ENCODE data around the gene P2RX1. TPM values are rescaled to one million over a fixed set of nuclear protein-coding genes. Genes with fewer than 3 reads are reported as not detected.

P2RX1 gene
- total RNA-seq, 1 donor from 2014 or later: 2.3 TPM

DNA sequence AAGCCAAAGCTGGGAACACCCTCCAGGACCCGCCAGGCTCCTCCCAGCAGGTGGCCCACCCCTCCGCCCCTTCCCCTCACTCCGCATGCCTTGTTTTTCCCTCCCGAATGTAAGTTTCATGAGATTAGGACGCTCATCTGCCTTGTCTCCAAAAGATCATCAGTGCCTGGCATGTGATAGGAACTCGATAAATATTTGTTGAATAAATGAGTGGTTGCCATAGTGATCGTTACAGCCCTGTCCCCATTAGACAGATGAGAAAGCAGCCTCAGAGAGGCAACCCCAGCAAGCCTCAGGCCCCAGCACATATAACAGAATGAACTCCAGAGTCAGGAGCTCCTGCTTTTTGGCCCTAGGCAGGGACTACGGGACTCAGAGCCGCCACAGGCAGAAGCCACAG, 28.5 kb downstream of the P2RX1 start:
- no peak for DNase-seq

DNA sequence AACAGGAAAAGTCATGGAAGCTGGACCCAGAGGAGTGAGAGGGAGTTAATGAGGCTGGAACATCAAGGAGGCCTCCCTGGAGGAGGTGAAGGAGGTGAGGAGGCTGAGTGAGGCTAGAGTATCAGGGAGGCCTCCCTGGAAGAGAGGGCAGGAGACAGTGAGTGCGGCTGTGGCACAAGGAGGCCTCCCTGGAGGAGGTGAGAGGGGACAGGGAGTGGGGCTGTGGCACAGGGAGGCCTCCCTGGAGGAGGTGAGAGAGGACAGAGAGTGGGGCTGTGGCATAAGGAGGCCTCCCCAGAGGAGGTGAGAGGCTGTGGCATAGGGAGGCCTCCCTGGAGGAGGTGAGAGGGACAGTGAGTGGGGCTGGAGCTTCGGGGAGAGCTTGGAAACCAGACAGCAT, 28.9 kb downstream of the P2RX1 start:
- no peak for DNase-seq

DNA sequence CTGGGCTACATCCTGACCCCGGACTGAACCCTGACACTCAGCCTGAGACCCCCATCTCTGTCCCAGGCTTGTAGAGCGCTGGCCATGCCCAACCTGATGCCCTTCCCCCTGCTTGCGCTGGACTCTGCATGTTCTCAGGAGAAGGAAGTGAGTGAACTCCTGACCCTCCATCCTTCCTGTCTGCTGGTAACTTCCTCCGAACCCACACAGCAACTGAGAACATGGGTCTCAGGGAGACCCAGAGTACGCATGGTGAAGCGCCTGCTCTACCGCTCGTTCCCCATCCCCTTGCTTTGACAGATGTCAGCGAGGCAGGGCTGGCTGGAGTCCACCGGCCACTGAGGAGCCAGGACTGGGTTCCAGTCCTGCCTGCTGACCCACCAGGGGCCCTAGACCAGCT, 29.5 kb downstream of the P2RX1 start:
- no peak for DNase-seq

- DNase-seq: no peak
Measured at GRCh38 chr17:3885970-3886369, 30.3 kb downstream of the P2RX1 start.

GRCh38 chr17:3885271-3885670, 31.0 kb downstream of the P2RX1 start:
- DNase-seq: no peak

- DNase-seq: no peak
Measured at GRCh38 chr17:3884188-3884587, 32.1 kb downstream of the P2RX1 start.

GRCh38 chr17:3882276-3882675, 34.0 kb downstream of the P2RX1 start:
- no peak for DNase-seq

- DNase-seq: no peak
Measured at GRCh38 chr17:3880983-3881382, 35.3 kb downstream of the P2RX1 start.

DNA sequence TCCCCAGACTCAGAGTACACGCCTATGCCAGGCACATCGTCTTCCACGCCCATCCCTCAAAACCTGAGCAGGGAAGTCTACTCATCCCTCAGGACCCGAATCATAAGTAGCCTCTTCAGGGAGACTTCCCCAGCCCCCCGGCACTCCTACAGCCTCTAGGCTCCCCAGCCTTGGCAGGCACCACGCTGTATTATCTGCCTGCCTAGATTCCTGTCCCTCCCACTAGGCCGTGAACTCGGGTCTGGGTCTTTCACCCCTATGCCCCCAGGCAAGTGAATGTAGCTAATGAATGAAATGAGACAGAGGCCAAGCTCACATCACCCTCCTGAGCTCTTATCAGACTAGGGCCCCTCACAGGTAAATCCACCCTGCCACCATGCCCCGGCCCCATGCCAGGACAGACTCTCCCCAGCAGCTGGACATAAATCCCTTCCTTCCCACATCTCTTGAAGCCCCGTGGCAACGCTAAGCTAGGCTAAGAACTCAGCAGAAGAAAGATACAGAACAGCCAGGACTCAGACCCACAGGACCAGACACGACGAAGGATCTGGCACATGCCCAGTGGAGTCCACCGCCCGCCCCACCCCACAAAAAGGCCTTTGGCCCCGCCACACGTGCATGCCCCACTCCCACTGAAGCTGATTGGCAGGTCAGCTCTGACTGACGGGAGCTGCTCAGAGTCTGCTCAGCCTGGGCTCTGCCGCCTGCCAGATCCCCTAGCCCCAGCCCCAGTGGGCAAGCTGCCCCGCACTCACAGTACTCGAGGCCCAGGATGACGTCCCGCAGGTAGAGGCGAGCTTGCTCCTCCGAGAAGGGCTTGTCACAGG, 36.5 kb downstream of the P2RX1 start:
- peak; percentile 85 for DNase-seq

GRCh38 chr17:3879186-3879585, 37.1 kb downstream of the P2RX1 start:
- DNase-seq: peak; percentile 97

DNA sequence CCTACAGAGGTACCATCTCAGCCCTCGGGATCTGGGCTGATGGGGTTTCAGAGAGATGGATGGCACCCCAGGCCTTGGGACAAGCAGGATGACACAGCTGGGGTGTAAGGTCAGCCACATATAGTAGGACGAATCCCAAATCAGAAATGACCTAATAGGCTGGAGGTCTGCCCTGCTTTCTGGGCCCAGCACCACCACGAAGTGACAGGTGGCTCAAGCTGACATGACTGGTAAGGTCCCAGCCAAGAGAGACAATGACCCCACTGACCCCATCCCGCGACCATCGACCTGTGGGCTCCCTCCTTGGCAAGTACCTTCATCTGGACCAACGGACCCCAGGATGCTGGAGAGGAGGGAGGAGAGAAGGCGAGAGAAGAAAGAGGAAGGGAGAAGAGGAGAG, 39.0 kb downstream of the P2RX1 start:
- no peak for DNase-seq

DNA sequence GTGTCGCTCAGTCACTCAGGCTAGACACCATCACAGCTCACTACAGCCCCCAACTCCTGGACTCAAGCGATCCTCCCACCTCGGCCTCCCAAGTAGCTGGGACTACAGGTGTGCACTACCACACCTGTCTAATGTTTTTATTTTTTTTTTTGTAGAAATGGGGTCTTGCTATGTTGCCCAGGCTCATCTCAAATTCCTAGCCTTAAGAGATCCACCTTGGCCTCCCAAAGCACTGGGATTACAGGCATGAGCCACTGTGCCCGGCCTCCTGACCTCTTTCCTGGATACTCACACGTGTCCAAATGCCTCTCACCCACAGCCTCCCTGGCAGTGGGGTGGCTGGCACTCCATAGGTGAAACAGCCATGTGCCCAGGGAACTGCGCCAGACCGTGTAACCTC, 40.9 kb downstream of the P2RX1 start:
- DNase-seq: no peak

DNA sequence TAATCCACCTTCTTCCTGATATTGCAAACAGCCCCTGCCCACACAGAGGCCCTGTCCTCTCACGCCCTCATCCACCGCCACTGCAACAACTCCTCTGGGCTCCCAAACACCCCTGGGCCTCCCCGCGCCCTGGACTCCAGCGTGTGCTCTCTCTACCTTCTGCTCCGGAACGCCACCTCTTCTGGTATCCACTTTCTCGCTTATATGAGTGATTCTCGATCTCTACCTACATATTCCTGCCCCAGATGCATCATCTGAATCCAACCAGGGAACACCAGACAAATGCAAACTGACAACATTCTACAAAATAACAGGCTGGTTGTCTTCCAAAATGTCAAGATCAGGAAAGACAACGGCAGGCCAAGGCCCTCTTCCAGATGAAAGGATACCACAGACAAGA, 42.4 kb downstream of the P2RX1 start:
- DNase-seq: no peak

DNA sequence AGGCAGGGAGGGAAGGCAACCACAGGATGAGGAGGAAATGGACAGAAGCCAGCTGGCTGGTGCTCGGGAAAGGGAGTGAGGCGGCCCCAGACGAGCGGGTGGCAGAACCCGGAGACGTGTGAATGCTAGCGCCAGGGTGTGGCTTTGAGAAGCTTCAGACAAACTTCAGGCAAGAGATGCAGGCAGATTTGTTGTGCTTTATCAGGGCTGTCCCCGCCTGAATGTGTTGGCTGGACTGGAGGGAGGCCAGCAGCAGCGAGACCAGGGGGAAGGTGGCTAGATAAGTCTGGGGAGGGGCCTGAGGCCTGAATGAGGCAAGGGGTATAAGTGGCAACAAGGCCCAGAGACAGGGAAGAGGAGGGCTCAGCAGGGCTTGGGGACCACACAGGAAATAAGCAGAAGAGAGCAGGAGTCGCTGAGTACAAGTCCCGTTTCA, 45.4 kb downstream of the P2RX1 start:
- peak; percentile 72 for DNase-seq

DNA sequence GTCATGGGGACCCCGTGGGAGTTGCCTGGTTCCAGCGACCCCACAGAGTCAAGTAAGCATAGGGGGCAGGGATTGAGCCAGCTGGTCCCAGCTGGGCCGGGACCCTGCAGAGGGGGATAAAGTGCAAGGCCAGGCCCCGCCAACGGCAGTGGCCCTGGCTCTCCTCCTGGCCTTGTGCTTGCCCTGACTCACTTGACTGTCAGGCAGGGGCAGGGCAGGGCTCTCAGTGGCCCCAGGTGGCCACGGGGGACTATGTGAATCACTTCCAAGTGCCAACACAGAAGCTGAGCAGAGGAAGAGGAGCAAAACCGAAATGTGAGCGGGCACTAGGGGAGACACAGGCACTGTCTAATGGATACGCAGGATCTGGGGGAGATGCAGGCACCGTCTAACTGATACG, 48.7 kb downstream of the P2RX1 start:
- no peak for DNase-seq

DNA sequence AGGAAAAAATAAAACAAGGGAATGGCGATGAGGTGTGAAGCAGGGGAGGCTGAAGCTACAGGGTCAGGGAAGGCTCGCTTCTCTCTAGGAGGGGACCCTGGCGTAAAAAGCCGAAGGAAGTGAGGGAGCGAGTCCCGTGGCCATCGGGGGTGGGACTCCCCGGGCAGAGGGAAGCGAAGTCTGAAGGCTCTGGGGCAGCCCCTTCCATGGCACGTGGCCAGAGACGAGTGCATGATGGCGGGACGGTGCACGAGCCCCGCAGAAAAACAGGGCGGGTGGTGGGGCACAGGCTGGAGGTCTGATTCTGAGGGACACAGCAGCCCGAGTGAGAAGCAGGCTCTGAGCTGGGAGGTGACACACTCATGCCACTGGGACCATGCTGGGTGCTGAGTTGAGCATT, 49.2 kb downstream of the P2RX1 start:
- no peak for DNase-seq

GRCh38 chr17:3866276-3866675, 50.0 kb downstream of the P2RX1 start:
- peak; percentile 80 for DNase-seq

DNA sequence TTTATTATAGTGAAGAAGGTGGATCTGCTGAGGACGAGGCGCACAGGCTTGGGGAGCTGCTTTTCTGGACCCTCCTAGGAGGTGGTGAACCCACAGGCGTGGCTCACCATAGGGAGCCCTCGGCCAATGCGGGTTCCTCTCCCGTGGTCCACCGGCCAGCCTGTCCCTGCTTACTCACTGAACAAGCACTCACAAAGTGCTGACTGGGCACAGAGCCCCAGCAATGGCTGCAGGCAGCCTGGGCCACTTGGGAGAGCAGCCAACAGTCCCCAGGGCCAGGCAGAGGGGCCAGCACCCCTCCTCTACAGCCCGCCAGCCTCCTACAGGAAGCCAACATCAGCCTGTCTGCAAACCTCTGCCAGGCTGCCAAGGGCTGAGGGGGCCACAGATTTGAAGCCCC, 51.1 kb downstream of the P2RX1 start:
- DNase-seq: no peak

DNA sequence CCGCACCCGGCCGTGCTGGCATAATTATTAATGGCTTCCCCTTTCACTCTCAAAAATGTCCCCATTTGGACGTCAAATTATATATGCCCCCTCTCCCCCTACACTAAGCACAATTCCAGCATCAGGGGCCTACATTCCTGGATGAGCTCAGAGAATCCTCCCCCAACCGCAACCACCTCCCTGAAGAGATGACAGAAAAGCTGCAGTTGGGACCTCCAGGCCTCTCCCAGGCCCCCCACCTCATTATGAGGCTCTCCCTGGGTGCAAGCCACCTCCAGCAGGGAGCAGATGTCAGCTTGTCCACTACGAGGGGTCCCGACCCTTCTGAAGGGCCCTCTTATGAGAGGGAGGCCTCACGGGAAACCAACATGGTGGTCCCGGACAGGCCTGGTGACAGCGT, 51.7 kb downstream of the P2RX1 start:
- DNase-seq: no peak

DNA sequence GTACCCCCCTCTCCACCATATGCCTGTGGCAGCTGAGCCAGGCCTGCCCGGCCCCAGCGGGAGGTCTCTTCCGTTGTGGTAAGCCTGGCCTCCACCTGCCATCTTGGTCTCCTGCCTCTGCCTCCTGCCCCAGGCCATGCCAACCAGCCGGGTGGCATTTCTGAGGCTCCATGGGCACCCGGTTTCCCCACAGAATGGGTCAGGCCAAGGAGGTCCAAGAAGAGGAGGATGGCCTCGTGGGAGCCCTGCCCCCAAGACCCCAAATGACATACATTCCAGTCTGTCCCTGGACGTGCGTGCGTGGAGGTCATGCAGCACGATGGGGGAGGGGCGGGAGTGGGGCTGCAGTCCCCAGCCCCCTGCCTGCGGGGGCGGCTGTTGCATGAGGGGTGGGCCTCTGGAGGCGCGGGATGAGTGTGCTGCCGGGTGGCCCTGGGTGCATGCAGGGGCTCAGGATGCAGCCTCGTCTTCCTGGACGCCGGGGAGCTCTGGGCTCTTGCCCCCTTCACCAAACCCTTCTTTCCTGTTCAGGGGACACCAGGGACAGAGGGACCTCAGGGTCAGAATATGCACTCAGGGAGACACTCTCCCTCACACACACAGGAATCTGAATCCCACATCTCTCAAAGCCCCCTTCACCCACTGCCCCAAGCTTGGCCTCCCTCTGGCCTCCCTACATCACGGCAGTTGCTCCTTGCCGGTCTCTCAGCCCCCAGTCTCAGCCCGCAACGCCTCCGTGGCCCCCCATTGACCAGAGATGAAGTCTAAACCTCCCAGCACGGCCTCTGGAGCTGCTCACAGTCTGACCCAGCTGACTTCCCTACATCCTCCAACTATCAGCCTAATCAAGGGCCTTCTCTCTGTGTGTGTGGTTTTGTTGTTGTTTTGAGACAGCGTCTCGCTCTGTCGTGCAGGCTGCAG, 54.2 kb downstream of the P2RX1 start:
- no peak for DNase-seq

DNA sequence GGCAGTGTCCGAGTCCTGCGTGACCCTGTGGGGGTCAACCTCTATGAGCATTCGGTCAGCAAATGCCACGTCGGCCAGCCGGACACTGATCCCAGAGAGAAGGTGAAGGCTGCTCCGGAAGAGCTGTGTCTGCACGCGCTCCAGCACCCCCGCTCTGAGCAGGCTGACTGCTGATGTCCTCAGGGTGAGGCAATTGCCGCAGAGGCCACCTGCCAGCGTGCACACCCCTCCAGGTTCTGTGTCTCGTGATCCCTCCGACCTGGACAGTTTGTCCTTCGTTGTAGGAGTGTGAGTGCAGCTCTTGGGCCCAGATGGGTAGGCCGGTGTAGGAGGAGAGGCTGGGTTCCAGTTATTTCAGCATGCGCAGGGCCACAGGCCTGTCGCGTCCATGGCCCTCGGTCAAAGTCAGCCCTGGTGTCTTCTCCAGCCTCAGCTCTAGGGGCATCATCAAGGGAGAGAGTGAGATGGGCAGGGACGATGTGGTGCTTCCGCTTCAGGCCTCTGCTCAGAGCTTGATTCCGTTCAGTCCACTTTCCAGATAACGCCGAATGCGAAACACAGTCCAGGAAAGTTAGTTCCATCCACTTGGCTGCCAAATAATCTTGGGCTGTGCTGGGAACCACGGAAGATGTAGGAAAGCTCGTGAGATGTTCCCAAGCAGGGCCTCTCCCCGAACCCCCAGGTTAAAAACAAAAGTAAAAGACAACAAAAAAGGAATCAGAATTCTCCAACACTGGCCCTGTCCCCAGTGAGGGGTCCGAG, 55.1 kb downstream of the P2RX1 start:
- no peak for DNase-seq

DNA sequence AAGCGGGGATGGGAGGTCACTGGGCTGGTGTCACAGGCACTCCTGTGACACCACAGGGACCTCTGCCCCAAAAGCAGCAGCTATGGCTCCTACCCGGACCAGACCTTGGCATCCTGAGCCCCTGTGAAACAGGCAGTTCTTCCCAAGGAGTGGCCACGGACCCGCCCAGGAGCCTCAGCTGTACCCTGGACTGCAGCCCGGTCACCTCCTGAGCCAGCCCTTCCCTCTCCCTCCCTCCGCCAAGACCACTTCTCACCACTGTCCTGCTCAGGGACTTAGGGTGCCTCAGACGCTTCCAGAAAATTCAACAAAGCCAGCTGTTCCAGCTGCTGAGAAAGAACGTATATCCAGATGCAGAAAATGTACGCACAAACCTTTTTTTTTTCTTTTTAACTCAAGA, 56.3 kb downstream of the P2RX1 start:
- DNase-seq: peak; percentile 81

Measured in tongue (tissue), 2 donors.